BLaER1 (cell line): Measurements from ENCODE around the gene MRPL50.

ENCODE experiments used
- H3K27ac ChIP-seq: shearing (Covaris generic); formaldehyde crosslinking; 2 replicates; pipeline ENCODE4 v1.8.1; 2022
- H3K27me3 ChIP-seq: shearing (Covaris generic); formaldehyde crosslinking; 2 replicates; pipeline ENCODE4 v1.8.1; 2022
- H3K36me3 ChIP-seq: shearing (Covaris generic); formaldehyde crosslinking; 2 replicates; pipeline ENCODE4 v1.8.1; 2022
- H3K4me1 ChIP-seq: shearing (Covaris generic); formaldehyde crosslinking; 2 replicates; pipeline ENCODE4 v1.8.1; 2022
- H3K4me2 ChIP-seq: shearing (Covaris generic); formaldehyde crosslinking; 2 replicates; pipeline ENCODE4 v1.8.1; 2022
- H3K4me3 ChIP-seq: shearing (Covaris generic); formaldehyde crosslinking; 2 replicates; pipeline ENCODE4 v1.8.1; 2022
- H3K9ac ChIP-seq: shearing (Covaris generic); formaldehyde crosslinking; 2 replicates; pipeline ENCODE4 v1.8.1; 2022
- H3K9me3 ChIP-seq: shearing (Covaris generic); formaldehyde crosslinking; 2 replicates; pipeline ENCODE4 v1.8.1; 2022
- H4K20me1 ChIP-seq: shearing (Covaris generic); formaldehyde crosslinking; 2 replicates; pipeline ENCODE4 v1.8.1; 2022
- Cebpa-rat ChIP-seq: shearing (Covaris generic); IDR thresholded peaks from 2 replicates; pipeline ENCODE4 v1.8.1; 2022

The MRPL50 gene

DNA sequence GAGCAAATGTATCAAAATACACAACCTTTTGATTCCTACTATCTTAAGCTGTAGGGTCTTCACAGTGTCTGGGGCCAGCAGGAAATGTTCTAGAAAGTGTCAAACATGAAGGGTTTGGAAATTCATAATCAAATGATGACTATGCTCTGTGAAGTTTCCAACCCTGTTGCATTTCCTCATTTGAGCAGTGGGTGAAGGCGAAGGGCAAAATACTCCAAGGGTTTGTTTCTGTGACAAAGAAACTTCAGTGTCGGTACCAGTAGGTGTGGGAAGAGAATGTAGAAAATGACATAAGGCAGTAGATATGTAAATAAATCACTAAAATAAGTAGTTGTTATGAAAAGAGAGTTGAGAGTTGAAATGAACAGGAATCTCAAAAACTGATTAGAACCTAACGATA is 36.6 kb upstream of the MRPL50 start:
- Histone ChIP-seq H3K9me3 (no peaks in the 10 kb centered on the region), H3K4me2 (no peak overlapping the region), H3K4me1 (no peaks in the 10 kb centered on the region)

DNA sequence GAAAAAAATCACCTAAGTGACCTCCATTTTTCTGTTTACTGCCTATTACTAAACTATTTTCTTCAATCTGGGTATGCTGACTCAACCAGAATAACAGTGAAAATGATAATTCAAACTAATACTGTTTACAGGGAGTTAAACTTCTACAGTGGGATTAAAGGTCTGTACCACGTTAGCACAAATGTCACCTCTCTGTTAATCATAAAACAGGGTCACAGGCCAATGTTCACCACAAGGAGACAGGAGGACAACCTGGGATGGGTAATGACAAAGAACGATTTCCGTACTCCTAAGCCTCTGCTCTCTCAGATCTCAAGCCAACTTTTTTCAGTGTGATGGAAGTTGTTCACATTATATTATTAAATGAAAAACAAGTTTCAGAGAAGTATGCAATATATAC is 34.8 kb upstream of the MRPL50 start:
- Histone ChIP-seq H3K27me3 (no peaks in the 10 kb centered on the region), H3K4me3 (no peak overlapping the region), H4K20me1 (no peaks in the 10 kb centered on the region), H3K9ac (no peak overlapping the region), H3K27ac (no peak overlapping the region), H3K4me1 (no peaks in the 10 kb centered on the region), H3K36me3 (no peaks in the 10 kb centered on the region), H3K4me2 (no peak overlapping the region), H3K9me3 (no peaks in the 10 kb centered on the region)
- no peak for TF ChIP-seq Cebpa-rat

More for the DNA sequence above, 36.6 kb upstream of the MRPL50 start:
- no peak for TF ChIP-seq Cebpa-rat
- no peaks in the 10 kb centered on the region for H3K27me3 ChIP-seq
- H3K4me3 ChIP-seq: no peak overlapping the region
- no peak overlapping the region for H3K27ac ChIP-seq
- no peaks in the 10 kb centered on the region for H3K36me3 ChIP-seq
- H3K9ac ChIP-seq: no peak overlapping the region
- no peaks in the 10 kb centered on the region for H4K20me1 ChIP-seq

DNA sequence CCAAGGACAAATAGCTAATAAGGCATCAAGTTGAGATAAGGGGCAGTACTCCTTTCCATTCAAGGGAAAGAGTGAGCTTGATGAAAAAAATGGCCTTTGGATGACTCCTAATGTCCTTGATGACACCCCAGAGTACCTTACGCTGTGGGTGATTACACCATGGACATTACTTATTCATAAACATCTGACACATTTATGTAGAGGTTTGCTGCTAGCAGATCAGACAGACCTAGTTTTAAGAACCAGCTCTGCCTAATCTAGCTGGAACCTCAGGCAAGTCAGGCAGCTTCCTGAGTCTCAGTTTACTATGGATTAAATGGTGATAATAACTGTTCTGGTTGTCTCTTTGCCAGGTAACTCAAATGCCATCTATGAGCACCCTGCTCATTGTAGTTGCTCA is 34.3 kb upstream of the MRPL50 start:
- no peaks in the 10 kb centered on the region for H3K4me1 ChIP-seq
- no peaks in the 10 kb centered on the region for H3K27me3 ChIP-seq
- no peaks in the 10 kb centered on the region for H3K9me3 ChIP-seq
- H3K27ac ChIP-seq: no peak overlapping the region
- H3K4me2 ChIP-seq: no peak overlapping the region
- no peak overlapping the region for H3K4me3 ChIP-seq
- H4K20me1 ChIP-seq: no peaks in the 10 kb centered on the region
- TF ChIP-seq Cebpa-rat: no peak
- H3K9ac ChIP-seq: no peak overlapping the region
- H3K36me3 ChIP-seq: no peaks in the 10 kb centered on the region

DNA sequence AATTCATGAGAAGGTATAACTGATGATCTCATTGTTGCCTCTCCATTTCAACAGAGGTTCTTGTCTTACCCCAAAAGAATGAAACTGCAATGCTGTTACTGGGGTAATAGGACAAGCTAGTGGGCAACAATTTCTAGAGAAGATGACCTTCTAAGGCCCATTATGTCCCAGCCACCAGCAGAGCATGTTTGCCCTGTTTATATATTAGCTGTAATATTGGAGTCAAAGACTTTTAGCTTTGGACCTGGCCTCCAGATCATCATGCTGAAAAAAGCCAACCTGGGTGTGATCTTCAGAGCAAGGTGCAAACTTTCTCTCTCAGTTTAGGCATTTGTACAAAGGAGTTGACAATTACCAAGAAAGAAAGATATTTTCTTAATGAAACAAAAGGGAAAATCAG is 33.8 kb upstream of the MRPL50 start:
- no peaks in the 10 kb centered on the region for H3K9me3 ChIP-seq
- H3K4me1 ChIP-seq: no peaks in the 10 kb centered on the region
- TF ChIP-seq Cebpa-rat: no peak
- no peak overlapping the region for H3K27ac ChIP-seq
- no peaks in the 10 kb centered on the region for H3K36me3 ChIP-seq
- no peaks in the 10 kb centered on the region for H3K27me3 ChIP-seq
- no peak overlapping the region for H3K4me2 ChIP-seq
- no peak overlapping the region for H3K9ac ChIP-seq
- H3K4me3 ChIP-seq: no peak overlapping the region
- no peaks in the 10 kb centered on the region for H4K20me1 ChIP-seq

DNA sequence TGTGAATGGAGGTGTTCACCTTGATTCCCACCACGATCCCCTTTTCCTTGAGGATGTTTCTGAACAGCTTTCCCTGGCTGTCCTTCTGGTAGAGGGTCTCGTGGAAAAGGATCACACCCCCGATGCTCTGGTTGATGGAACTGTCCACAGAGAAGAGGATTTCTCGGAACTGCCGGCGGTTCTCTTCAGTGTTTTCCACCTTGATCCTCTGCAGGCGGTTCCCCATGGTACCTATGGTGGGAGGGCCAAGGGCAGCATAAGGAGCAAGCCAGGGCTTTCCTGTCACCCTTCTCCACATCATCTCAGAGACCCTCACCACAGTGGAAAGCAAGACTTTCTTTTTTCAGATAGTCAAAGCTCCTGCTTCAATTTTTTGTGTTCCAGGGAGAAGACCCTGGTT is 31.3 kb upstream of the MRPL50 start:
- Histone ChIP-seq H3K36me3 (no peaks in the 10 kb centered on the region), H3K9ac (no peak overlapping the region), H3K9me3 (no peaks in the 10 kb centered on the region), H3K4me1 (no peaks in the 10 kb centered on the region), H3K27me3 (no peaks in the 10 kb centered on the region), H4K20me1 (no peaks in the 10 kb centered on the region), H3K4me3 (no peak overlapping the region), H3K4me2 (no peak overlapping the region), H3K27ac (no peak overlapping the region)
- TF ChIP-seq Cebpa-rat: no peak

DNA sequence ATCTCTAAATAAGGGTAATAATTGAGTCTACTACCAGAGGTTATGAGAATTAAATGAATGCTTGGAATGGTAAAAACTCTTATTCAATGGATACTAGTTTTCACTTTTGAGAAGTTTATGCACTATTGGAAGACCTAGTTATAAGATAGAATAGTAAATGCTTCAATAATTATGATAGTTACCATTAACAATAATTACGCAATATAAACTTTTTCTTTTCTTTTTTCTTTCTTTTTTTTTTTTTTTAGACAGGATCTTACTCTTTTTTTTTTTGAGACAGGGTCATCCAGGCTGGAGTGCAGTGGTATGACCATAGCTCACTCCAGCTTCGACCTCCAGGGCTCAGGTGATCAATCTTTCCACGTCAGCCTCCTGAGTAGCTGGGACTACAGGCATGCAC is 30.5 kb upstream of the MRPL50 start:
- Histone ChIP-seq H3K9ac (no peak overlapping the region), H3K9me3 (no peaks in the 10 kb centered on the region), H3K27me3 (no peaks in the 10 kb centered on the region), H3K4me2 (no peak overlapping the region), H3K27ac (no peak overlapping the region), H3K36me3 (no peaks in the 10 kb centered on the region), H4K20me1 (no peaks in the 10 kb centered on the region), H3K4me1 (no peaks in the 10 kb centered on the region), H3K4me3 (no peak overlapping the region)
- peak; percentile 53; the same call in 1 of the 2 replicates for TF ChIP-seq Cebpa-rat

DNA sequence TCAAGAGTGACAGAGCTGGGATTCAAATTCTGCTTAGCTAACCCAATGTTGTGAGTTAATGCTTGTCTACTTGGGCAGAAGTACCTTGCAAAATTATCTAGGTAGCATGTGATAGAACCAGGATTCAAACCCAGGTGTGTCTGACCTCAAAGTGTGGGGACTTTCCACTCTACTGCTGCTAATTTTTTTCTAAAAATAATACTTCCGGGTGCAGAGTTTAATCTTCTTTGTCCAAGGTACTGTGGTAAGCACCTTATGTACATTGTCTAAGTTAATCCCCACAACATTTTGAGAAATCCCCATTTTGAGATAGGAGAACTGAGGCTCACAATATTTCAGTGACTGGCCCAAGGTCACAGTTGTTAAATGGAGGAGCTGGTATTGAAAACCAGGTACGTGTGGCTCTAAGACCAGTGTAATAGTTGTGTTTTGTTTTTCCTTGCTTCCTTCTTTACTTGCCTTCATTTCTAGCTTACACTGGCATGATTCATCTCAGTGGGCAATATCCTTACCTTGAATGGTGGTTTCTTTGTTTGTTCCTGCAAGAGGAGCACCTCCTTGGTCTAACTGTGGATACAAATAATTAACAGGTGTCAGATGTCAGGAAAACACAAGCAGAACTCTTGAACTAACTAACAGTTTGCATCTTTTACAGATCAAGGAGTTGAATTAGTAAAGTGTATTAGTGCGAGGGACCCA is 29.7 kb upstream of the MRPL50 start:
- TF ChIP-seq Cebpa-rat: no peak
- Histone ChIP-seq H3K36me3 (no peaks in the 10 kb centered on the region), H3K4me2 (no peak overlapping the region), H3K4me1 (no peaks in the 10 kb centered on the region), H4K20me1 (no peaks in the 10 kb centered on the region), H3K9me3 (no peaks in the 10 kb centered on the region), H3K4me3 (no peak overlapping the region), H3K27me3 (no peaks in the 10 kb centered on the region), H3K9ac (no peak overlapping the region), H3K27ac (no peak overlapping the region)

DNA sequence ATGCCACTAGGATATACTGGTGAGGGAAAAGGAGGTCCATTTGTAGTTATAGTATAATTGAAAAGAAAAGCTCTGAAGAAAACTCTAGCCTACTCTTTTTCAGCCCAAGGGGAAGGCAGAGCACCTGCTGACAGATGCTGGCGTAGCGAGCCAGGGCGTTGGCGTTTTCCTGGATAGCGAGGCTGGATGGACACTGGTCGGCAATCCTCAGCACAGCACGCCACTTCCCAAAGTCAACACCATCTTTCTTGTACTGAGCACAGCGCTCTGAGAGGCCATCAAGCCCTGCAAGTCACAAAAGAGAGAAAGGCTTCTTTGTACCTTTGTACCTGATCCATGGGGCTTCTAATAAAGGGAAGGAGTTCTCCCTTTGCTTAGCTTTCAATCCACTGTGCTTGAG is 28.9 kb upstream of the MRPL50 start:
- Histone ChIP-seq H3K4me2 (no peak overlapping the region), H3K36me3 (no peaks in the 10 kb centered on the region), H3K27ac (no peak overlapping the region), H3K9me3 (no peaks in the 10 kb centered on the region), H3K9ac (no peak overlapping the region), H3K4me3 (no peak overlapping the region), H4K20me1 (no peaks in the 10 kb centered on the region), H3K27me3 (no peaks in the 10 kb centered on the region), H3K4me1 (no peaks in the 10 kb centered on the region)
- no peak for TF ChIP-seq Cebpa-rat

DNA sequence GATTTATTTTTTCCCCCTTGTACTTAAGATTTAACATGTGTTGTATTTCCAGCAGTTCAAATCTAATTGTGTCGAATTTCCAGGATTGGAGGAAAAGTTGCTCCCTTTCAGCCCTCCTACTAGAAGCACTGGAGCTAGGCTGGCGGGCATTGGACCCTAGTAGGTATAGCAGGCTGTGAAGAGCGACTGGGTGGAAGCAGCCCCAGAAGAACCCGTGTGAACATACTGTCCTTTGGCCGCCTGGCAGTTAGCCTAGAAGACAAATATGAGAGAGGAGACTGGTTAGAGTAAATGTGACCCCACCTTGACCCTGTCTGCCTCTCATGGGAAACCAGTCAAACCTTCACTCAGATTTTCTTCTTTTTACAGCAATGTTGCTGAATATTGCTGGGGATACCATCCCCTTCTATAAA is 23.2 kb upstream of the MRPL50 start:
- no peak overlapping the region for H3K4me2 ChIP-seq
- H3K4me3 ChIP-seq: no peak overlapping the region
- no peak overlapping the region for H3K27ac ChIP-seq
- no peak overlapping the region for H3K9ac ChIP-seq
- H3K27me3 ChIP-seq: no peaks in the 10 kb centered on the region
- no peaks in the 10 kb centered on the region for H3K36me3 ChIP-seq
- H4K20me1 ChIP-seq: peaks cover 13% of the 10 kb centered on the region; the same call in 1 of the 2 replicates
- no peaks in the 10 kb centered on the region for H3K9me3 ChIP-seq
- peaks cover 11% of the 10 kb centered on the region for H3K4me1 ChIP-seq
- TF ChIP-seq Cebpa-rat: no peak

DNA sequence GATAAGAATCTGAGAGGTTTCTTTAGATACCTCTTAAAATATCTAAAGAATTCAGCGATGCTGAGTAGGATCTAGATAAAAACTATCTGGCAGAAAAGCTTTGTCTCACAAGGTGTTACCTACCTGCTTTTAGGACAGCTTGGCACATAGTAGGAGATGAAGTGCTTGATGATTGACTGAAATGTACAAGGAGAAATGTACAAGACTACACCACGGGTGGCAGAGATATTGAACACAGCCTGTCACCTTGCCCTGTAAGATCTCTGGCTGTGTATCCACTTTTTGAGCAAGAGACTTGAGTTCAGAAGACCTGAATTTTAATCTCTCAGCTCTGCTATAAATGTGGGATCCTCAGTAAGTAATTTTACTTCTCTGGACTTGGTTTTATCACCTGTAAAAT is 21.4 kb upstream of the MRPL50 start:
- Histone ChIP-seq H3K36me3 (peaks cover 9% of the 10 kb centered on the region; the same call in 1 of the 2 replicates), H3K9ac (no peak overlapping the region), H3K4me2 (no peak overlapping the region), H4K20me1 (peaks cover 13% of the 10 kb centered on the region; the same call in 1 of the 2 replicates), H3K4me1 (peaks cover 11% of the 10 kb centered on the region), H3K4me3 (no peak overlapping the region), H3K9me3 (peaks cover 12% of the 10 kb centered on the region; the same call in 1 of the 2 replicates), H3K27ac (no peak overlapping the region), H3K27me3 (no peaks in the 10 kb centered on the region)
- no peak for TF ChIP-seq Cebpa-rat
